Nephron progenitor cell (in vitro differentiated cells): Measurements from ENCODE around the gene ABCB8.

Experiments used
- DNase-seq: peaks from one replicate; pipeline ENCODE4 v3.0.0; 2021
- H3K27ac Mint-ChIP-seq: 2 replicates; pipeline ENCODE4 v1.8.0; 2021; ENCODE audit warnings: mild to moderate bottlenecking, moderate library complexity, mixed read lengths
- H3K27me3 Mint-ChIP-seq: 2 replicates; pipeline ENCODE4 v1.8.0; 2021; ENCODE audit warnings: mild to moderate bottlenecking, low read depth, mixed read lengths; ENCODE audit not compliant: poor library complexity
- H3K36me3 Mint-ChIP-seq: 2 replicates; pipeline ENCODE4 v1.8.0; 2021; ENCODE audit warnings: low read depth, mixed read lengths
- H3K4me1 Mint-ChIP-seq: 2 replicates; pipeline ENCODE4 v1.8.0; 2021; ENCODE audit warnings: mixed read lengths
- H3K4me3 Mint-ChIP-seq: 2 replicates; pipeline ENCODE4 v1.8.0; 2021; ENCODE audit warnings: mild to moderate bottlenecking, moderate library complexity, mixed read lengths
- H3K9me3 Mint-ChIP-seq: 2 replicates; pipeline ENCODE4 v1.8.0; 2021; ENCODE audit warnings: mild to moderate bottlenecking, moderate library complexity, mixed read lengths
- TF ChIP-seq, protein P1 (sequence below): fragments of 200-600 bp; sonication (generic); IDR thresholded peaks from 2 replicates; pipeline ENCODE4 v1.5.0; 2021; ENCODE audit warnings: antibody characterized with exemption

Gene ABCB8

DNA sequence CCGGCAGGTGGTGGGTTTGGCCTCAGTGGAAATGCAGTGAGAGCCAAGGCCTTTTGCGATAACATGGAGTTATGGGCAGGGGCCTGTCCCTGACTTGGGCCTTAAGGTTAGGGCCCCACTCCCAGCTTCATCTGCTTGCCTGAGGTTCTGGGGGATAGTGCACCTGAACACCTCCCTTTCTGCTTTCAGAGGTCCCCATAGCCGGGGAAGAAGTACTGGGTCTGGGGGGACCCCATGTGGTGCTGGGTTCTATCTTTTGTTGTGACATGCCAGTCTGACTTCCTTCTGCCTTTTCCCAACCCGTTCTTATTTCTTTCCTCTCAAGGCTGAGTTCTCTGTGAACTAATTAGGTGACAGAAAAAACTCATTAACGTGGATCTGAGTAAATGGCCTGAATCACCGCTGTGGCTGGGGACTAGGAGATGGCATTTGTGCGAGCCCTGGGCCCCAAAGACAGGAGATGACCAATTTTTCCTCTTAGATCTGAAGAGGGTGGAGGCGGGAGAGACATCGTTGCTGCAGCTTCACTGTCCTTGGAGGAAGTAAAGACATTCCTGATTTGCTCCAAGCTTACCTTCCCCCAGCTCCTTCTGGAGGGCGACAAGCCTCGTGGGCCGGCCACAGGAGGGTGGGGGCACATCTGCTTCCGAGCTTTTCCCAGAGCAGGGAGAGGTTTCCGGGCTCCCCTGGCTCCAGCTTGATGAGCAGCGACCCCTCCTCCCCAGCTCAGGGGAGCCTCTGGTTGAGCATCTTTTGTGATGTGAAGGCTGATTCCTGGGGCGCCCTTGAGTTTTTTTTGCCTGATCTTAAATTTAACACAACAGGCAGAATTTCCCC lies 60.0 kb downstream of the ABCB8 start:
- Mint-ChIP-seq H3K36me3 (no peaks in the 10 kb centered on the region), H3K4me3 (peak overlapping the region; percentile 83), H3K4me1 (peaks cover 51% of the 10 kb centered on the region), H3K27ac (peak overlapping the region; percentile 61), H3K27me3 (peaks cover 4% of the 10 kb centered on the region), H3K9me3 (no peaks in the 10 kb centered on the region)
- no peak for DNase-seq
- TF ChIP-seq, protein P1, sequence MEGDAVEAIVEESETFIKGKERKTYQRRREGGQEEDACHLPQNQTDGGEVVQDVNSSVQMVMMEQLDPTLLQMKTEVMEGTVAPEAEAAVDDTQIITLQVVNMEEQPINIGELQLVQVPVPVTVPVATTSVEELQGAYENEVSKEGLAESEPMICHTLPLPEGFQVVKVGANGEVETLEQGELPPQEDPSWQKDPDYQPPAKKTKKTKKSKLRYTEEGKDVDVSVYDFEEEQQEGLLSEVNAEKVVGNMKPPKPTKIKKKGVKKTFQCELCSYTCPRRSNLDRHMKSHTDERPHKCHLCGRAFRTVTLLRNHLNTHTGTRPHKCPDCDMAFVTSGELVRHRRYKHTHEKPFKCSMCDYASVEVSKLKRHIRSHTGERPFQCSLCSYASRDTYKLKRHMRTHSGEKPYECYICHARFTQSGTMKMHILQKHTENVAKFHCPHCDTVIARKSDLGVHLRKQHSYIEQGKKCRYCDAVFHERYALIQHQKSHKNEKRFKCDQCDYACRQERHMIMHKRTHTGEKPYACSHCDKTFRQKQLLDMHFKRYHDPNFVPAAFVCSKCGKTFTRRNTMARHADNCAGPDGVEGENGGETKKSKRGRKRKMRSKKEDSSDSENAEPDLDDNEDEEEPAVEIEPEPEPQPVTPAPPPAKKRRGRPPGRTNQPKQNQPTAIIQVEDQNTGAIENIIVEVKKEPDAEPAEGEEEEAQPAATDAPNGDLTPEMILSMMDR = no peak

DNA sequence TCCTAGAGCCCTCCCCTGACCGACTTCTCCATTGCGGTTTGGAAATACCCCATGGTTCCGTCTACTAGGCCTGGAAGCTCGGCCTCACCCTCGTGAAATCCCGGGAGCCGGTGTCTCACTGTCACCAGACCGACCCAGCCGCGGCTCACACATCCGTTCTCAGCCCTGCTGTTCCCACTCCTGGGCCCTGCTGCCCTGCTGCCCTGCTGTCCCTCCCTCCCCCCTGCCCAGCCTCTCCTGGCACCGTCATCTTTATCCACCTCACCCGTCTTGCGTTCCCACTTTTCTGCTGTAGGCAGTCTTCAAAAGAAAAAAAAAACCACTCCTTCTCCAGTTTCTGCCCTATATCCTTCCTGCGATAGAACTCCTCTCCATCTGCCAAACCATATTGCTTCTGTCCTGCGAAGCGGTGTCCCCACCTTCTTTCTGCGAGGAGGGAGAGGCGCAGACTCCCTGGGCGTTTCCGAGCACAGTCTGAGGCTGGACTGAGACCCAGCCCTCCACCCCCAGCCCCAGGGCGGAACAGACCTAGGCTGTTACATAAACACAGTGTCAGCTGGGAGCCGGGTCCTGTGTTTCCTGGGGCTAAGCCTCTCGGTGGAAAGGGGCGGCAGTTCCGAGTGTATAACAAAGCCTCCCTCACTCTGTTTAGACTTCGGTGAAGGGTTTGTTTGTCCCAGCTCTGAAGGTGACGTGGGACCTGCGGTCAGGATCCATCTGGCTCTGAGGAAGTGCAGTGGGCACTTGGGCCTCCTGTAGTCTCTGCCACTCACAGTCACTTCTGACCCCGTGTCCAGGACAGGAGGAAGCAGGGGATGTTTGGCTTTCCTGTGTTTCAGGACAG lies 60.8 kb downstream of the ABCB8 start:
- Mint-ChIP-seq H3K9me3 (no peaks in the 10 kb centered on the region), H3K27me3 (peaks cover 4% of the 10 kb centered on the region), H3K27ac (peak overlapping the region; percentile 66), H3K4me3 (peak overlapping the region; percentile 83), H3K36me3 (no peaks in the 10 kb centered on the region), H3K4me1 (peaks cover 51% of the 10 kb centered on the region)
- peak; percentile 59 for DNase-seq
- TF ChIP-seq, protein P1 = no peak

DNA sequence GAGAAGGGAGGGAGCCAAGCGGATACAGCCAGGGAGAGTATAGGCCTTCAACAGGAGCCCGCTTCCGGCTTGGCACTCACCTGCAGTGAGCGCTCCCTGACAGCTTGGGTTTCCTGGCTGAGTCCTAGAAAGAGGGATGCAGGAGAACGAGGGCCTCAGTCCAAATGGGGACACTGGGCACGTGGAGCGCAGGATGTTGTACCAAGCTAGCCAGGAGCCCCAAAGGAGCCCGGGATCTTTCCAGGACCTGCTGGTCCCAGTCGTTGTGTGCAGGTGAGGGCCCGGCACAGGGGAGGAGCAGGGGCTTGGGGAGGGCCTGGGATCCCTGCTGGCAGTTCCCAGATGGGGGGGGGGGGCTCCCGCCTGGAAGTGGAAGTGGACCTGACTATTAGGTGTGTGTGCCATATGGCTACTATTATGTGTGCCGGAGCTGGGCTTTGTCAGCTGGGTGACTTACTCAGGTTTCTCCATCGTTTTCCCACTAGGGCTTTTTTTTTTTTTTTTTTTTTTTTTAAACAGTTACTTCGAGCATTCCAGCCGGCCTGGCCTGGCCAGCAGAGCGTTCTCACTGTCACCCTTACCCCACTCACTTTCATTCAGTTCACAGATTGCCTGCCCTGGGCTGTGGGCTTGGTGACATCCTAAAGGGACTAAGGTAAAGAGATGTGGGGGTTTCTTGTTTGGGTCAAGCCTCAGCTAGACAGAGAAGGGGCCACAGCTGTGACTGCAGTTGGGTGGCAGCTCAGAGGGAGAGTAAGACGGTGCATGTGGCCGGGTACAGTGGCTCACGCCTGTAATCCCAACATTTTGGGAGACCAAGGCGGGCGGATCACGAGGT lies 61.9 kb downstream of the ABCB8 start:
- Mint-ChIP-seq H3K4me3 (peak overlapping the region; percentile 83), H3K4me1 (peaks cover 50% of the 10 kb centered on the region)

DNA sequence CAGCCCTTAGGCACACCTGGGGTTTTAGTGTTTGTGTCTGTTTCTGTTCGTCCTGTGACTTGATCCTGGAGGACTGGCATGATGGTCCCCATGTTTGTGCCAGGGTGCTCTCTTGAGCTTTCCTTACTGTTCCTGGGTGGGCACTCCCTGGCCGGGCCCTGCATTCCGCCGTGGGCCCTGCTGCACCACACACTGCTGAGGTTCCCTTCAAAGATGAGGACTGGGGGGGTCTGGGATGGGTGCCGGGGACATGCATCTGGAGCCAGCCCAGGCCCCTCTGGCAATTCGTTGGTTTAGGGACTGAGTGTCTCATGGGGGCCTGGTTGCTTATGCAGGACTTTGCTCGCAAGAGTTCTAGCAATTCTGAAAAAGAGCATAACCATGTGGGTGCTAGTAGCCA lies 62.8 kb downstream of the ABCB8 start:
- Mint-ChIP-seq H3K27ac (no peak overlapping the region), H3K4me3 (no peak overlapping the region), H3K36me3 (no peaks in the 10 kb centered on the region), H3K27me3 (peaks cover 4% of the 10 kb centered on the region), H3K9me3 (no peaks in the 10 kb centered on the region), H3K4me1 (peaks cover 42% of the 10 kb centered on the region)
- TF ChIP-seq, protein P1 = no peak
- DNase-seq = no peak

More for the DNA sequence above, 61.9 kb downstream of the ABCB8 start:
- TF ChIP-seq, protein P1 = no peak
- no peak for DNase-seq
- H3K27me3 Mint-ChIP-seq = peaks cover 4% of the 10 kb centered on the region
- H3K36me3 Mint-ChIP-seq = no peaks in the 10 kb centered on the region
- H3K9me3 Mint-ChIP-seq = no peaks in the 10 kb centered on the region
- peak overlapping the region; percentile 66 for H3K27ac Mint-ChIP-seq

DNA sequence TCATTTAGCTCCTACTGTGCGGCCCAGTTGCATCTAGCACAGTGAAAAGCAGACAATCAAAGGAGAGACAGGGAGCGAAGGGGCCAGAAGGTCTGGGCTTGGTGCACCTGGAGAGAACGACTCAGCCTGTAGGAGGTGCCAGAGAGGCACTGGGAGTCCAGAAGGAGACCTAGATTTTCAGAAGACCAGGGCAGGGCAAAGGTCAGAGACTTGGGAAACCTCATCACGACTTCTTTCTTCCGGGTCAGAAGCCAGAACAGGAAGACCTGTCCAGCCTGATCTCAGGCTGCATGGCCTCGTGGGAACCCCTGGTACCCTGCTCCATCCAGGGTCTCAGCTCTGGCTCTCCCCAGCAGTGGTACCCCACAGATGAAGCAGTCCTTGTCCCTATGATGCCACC lies 63.2 kb downstream of the ABCB8 start:
- Mint-ChIP-seq H3K27ac (no peak overlapping the region), H3K4me3 (no peak overlapping the region), H3K4me1 (peaks cover 42% of the 10 kb centered on the region), H3K9me3 (no peaks in the 10 kb centered on the region), H3K36me3 (no peaks in the 10 kb centered on the region), H3K27me3 (peaks cover 4% of the 10 kb centered on the region)
- TF ChIP-seq, protein P1 = peak; percentile 54
- DNase-seq = no peak
